Activated gamma-delta T cell treated with Interleukin-2 at 50 U/mL for 16 hours (primary cell): Measurements from ENCODE around the gene RNF167.

Source experiments
- DNase-seq: peaks from one replicate; pipeline ENCODE4 v3.0.0-alpha.2; 2020

Gene RNF167

DNA sequence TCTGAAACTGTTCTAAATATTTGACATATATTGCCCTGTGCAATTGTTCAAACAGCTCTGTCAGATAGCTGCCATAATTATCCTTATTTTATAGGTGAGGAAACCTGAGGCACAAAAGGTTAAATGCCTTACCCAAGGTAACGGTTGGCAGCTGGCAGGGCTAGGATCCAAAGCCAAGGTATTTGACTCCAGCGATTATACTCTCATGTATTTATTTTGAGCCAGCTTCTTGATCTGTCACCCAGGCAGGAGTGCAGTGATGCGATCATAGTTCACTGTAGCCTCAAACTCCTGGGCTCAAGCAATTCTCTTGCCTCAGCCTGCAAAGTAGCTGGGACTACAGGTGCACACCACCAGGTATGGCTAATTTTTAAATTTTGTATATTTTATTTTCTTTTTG is 18.0 kb downstream of the RNF167 start:
- DNase-seq = no peak

GRCh38 chr17:4959261-4959965 is 19.3 kb downstream of the RNF167 start:
- DNase-seq = no peak

DNA sequence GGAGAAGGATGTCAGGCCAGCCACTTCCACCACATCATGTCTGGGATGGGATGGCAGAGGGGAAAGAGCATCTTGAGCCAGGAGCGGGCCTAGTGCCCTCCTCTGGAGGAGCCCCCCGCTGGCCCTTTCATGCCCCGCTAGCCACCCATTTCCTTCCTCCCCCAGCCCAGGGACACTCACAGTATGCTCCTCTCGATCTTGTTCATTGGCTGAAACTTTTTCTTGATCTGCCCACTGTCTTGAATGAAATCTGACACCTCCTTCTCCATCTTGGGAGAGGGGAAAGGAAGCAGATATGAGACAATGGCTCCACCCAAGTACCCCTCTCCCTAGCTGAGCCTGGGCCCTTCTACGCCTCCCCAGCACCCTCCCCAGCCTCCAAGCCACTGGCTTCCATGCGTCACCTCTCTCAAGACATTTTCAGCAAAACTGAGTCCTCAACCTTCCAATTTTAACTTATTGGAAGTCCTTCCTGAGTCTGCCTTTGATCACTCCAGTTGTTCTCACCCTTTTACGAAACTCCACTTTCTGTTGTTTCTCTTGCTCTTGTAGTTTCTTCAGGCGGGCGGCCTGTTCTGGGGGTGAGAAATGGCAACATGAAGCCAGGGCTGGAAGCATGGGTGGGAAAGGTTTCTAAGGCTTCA is 20.3 kb downstream of the RNF167 start:
- DNase-seq = no peak

GRCh38 chr17:4965311-4965986 is 25.4 kb downstream of the RNF167 start:
- no peak for DNase-seq

GRCh38 chr17:4966844-4967538 is 26.9 kb downstream of the RNF167 start:
- peak; percentile 95 for DNase-seq

DNA sequence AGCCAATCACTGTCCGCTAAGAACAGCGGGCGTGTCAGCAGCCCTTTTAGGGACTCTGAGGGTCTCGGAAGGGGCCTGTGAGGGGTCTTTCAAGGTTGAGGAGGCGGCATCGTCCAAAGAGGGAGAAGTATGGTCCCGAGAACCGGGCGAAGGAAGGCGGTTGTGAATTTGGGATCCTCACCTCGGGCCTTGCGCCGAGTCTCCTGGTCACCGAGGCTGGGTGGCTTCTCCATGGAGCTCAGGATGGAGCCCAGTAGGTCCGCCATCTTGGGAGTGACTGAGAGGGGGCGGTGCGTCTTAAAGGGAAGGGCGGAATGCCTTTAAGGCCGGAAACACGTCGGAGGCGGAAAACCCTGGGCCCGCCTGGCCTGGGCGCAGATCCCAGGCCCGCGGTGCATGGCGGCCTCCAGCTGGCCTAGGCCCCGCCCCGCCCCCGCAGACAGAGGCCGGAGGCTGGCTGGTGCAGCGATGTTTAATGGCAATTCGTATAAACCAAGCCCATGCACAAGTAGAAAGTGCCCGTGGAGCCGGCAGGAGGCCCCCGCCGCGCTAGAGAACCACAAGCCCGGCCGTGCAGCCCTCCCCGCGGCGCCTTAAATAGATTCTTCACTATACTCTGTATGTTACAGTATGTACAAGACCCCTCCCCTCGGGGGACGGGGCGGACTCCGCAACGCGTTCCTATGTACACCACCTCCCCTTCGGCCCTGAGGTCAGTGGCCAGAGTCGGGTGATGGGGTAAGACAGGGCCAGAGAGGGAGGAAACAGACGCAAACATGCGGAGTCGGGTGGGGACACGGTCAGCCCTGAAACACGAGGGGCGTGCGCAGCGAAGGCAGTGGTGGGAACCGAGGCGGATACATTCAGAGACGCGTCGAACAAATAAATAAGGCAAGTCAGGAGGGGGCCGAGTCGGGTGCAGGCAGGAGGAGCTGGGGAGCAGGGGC is 27.7 kb downstream of the RNF167 start, which contains the start of gene SPAG7:
Gene SPAG7 (minus strand): TSS at position 279 of the 947 bp plus-strand sequence. CDS start 13 bp downstream, at position 266.
- peak; percentile 92 for DNase-seq

GRCh38 chr17:4968486-4969046 is 28.5 kb downstream of the RNF167 start:
- no peak for DNase-seq

GRCh38 chr17:4969047-4969550 is 29.0 kb downstream of the RNF167 start:
- no peak for DNase-seq

- DNase-seq = no peak
These were observed 29.6 kb downstream of the RNF167 start for GRCh38 chr17:4969551-4970173.

DNA sequence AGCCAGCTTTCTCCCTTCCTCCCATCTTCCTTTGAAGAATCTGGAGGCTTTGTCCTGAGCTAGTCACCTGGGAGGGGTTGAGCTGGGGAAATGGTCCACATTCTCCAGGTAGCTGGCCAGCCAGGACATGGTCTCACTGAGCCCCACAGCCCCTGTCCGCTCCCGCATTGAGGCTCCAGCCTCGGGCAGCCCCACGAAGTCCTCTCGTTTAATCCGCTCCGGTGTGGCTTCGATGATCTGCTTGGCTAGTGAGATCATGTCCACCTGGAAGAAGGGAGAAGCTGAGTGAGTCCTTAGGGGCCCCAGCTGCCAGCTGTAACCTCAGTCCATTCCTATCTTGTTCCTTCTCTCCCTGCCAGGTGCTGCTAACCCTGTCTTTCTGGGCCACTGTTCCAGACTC is 30.2 kb downstream of the RNF167 start:
- no peak for DNase-seq

- no peak for DNase-seq
These were observed 31.8 kb downstream of the RNF167 start for GRCh38 chr17:4971826-4972225.

DNA sequence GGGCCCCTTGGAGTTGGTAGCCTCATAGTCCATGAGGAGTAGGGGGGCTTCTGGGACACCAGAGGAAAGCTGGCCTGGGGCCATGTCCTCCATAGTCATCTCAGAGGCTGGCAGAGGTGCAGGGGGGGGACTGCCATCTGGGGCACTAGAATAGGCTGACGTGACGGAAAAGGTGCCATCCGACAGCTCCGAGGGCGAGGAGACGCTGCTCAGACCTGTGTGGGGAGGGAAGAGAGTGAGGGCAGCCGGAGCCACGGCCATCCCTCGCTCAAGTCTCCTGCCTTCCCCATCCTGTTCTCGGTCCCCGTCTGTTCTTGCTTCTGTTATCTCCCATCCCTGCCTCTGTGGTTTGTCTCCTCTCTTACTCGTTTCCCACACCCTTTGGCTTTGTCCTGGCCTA is 32.3 kb downstream of the RNF167 start:
- no peak for DNase-seq

DNA sequence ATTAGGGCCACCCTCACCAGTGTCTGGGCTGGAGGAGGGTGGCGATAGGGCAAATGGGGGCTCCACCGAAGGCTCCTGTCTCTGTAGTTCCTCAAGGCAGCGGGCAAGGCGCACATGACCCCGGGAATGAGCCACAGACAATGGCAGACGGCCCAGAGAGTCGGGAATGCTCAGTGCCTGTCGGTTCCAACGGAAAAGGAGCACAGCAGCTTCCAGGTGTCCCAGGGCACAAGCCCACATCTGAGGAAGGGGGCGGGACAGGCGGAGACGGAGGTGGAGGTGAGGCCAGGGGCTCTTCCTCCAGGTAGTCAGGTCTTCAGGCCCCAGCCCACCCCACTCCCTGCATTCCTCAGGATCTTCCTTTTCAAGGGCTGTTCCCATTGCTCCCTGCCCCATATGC is 32.7 kb downstream of the RNF167 start:
- no peak for DNase-seq

GRCh38 chr17:4973256-4974114 is 33.4 kb downstream of the RNF167 start:
- no peak for DNase-seq

GRCh38 chr17:4974115-4974670 is 34.1 kb downstream of the RNF167 start:
- no peak for DNase-seq

DNA sequence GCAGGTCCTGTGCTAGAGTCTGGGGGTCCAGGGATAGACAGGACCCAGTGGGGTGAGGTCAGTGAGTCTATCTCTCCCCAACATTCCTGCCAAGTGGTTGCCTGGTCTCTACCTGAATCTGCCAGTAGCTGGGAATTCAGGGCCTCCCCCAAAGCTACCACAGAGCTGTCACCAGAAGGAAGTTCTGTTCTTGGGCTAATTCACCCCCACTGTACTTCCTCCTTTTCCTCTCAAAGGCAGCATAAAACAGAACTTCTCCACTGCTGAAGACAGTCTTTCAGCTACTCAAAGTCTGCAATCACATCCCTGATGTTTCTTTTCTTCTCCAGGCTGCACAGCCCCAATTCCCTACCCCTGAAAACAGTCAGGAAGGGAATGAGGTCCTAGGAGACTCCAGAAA is 38.7 kb downstream of the RNF167 start:
- no peak for DNase-seq

- DNase-seq = peak; percentile 33
These were observed 40.7 kb downstream of the RNF167 start for GRCh38 chr17:4980644-4981216.

DNA sequence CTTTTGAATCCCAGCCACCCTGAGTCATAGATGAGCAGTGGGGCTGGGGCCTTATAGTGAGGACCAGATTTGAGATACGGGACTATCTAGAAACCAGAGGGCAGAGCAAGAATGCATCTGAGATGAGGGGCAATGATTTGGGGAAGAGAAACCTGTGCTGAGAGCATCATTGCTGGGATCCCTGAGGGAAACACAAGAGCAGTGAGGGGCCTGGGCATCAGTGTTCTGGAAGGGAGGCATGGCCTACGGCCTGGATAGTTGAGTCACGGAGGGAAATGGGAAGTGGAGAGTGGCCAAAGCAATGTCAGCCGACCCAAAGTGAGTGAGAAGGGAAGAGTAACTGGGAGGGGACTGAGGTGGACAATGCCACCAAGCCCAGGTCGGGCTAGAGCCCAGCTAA is 42.2 kb downstream of the RNF167 start:
- no peak for DNase-seq

- no peak for DNase-seq
These were observed 46.3 kb downstream of the RNF167 start for GRCh38 chr17:4986403-4986802.
